ENCODE data around the gene DKK3.

The DKK3 gene

DNA sequence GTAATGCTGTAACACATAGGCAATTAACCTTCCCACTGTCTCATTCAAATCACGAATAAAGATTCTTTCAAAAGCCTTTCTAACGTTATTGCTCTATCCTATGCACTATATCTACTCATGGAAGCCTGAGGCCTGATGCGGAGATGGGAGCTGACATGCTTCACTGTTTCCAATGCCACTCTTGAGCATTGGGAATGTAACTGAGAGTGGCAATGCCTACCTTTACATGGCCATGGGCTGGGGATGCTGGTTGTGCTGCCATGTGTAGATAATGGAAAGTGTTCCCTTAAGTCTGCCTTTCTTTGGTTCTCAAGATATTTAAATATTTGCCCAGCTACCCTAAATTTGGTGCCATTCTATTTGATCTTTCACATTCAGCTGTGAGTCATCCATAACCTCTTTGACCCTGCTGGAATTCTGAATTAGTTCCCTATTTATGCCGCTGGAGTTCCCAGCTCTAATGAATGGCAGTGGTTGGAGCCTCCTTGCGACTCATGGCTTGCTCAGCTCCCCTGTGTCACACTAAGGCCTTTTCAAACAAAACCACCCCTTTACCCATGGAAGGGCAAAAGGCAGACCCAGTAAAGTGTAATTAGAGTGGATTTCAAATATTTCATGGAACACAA, 21.4 kb upstream of the DKK3 start:
- DNase-seq (ENCODE audit: low read depth), result no peak

DNA sequence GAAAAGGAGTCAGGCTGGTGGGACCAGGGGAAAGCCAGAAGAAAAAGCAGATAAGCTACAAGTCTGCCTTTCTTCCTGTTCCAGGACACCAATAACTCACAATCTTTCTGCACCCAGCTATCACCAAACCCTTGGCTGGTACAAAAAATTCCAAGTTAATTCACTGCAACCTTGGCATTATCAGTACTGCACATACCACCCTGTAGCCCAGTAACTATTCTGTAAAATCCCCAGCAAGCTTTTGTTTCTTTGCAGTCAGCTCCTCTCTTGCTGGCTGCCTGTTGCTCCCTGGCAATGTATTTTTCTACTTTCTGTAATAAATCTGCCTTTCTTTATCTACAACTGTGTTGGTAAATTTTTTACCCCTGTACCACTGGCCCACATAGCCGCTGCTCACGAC, 20.7 kb upstream of the DKK3 start:
- DNase-seq (ENCODE audit: low read depth), result no peak

DNA sequence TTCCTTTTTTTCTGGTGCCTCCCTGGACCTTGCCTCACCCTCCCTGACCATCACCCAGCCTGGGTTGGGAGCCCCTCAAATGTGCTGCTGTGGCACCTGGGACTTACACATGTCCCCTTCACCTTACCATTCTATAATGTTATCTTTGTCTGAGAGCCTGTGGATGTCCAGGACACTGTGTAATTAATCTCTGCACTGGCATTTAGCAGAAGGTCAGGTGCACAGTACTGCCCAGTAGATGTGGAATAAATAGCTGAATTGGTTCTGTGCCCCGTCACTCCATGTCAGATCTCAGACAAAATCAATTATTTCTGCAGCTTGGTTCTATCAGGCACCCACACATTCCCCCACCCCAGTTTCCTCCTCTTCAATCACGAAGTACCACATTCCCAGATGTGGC, 19.9 kb upstream of the DKK3 start:
- DNase-seq (ENCODE audit: low read depth), result no peak

DNA sequence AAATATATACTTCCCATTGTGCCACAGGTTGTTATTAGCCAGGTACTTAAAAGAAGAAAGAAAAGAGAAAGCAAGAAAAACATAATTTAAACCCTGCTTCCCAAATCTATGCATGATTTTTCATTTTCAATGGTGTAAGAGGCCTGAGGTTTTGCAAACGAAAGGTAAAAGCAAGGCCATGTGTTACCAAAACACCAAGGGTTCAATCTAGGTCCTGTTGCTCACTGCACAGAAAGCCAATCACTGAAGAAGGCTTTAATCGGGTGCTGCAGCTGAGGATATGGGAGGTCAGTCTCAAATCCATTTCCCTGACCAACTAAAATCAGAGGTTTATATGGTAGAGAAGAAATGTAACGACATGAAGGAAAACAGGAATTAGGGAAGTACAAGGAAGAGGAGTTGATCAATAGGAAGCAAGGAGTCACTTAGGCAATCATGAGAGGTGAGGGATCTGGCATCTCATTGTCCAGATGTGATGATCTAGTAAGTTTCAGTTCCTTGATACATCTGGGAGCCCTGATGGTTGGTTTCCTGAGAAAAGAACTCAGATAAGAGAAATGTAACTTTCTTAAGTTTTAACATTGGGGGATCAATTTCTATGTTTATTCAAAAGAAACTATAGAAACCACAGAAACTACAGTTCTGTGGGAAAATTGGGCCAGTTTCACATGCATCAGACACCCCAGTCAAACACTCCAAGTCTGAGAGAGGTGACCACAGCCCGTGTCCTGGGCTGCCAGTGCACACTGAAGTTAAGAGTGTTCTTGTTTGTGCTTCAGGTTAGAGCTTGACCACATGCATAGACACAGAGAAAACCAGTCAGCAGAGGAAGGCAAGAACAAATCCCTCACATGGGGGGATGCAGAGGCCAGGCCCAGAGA, 18.1 kb upstream of the DKK3 start:
- no peak for DNase-seq (ENCODE audit: low read depth)

DNA sequence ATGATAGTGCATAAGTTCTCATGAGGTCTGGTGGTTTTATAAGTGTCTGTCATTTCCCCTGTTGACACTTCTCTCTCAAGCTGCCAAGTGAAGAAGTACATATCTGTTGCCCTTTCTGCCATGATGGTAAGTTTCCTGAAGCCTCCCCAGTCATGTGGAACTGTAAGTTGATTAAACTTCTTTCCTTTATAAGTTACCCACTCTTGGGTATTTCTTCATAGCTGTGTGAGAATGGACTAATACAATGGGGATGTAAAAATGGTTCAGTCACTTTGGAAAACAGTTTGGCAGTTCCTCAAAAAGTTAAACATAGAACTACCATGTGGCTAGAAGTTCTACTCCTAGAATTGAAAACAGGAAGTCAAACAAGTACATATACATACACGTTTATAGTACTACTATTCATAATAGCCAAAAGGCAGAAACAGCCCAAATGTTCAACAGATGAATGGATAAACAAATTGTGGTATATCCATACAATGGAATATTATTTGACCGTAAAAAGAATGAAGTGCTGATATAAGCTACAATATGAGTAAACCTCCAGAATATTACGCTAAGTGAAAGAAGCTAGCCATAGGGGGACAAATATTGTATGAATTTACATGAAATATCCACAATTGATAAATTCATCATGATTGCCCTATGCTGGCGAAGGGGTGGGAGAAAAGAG, 16.0 kb upstream of the DKK3 start:
- no peak for DNase-seq (ENCODE audit: low read depth)

DNA sequence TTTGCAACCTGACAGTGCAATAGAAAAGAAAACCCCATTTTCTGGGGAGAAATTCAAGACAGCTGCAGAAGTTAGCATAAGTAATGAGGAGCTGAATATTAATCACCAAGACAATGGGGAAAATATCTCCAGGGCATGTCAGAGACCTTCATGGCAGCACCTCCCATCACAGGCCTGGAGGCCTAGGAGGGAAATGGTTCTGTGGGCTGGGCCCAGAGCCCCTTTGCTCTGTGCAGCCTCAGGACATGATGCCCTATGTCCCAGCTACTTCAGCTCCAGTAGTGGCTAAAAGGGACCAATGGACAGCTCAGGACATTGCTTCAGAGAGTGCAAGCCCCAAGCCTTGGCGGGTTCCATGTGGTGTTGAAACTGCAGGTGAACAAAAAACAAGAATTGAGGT, 14.6 kb upstream of the DKK3 start:
- no peak for DNase-seq (ENCODE audit: low read depth)

DNA sequence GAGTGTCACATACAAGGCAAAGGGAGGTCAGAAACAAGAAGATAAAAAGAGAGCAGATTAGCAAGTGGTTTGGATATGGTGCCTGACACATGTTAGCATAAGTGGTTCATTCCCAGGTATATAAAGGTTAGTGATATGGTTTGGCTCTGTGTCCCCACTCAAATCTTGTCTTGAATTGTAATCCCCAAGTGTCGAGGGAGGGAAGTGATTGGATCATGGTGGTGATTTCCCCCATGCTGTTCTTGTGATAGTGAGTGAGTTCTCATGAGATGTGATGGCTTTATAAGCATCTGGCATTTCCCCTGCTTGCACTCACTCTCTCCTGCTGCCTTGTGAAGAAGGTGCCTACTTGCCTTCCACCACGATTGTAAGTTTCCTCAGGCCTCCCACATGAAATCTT, 12.1 kb upstream of the DKK3 start:
- DNase-seq (ENCODE audit: low read depth), result no peak

DNA sequence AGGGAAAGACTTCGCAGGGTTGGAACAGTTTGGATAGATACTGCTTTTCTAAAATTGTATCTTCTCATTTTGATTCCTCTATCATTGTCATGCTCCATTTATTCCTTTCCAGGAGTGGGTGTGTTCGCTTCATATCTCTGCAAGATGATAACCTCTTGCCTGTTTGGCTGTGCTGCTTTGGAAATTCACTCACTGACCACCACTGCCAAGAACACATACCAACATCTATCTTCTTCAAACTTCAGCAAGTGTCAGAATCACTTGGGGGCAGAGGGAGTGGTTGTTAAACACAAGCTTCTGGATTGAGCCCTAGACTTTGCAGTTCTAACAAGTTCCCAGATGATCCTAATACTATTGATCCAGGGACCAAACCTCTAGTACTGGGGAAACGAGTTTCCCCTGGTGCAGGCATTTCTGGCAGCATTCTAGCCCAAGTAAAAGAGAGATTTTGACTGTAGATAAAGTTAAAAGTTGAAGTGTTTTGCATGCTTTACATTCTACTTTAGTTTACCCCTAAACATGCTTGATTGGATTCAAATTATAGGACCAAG, 11.5 kb upstream of the DKK3 start:
- no peak for DNase-seq (ENCODE audit: low read depth)

DNA sequence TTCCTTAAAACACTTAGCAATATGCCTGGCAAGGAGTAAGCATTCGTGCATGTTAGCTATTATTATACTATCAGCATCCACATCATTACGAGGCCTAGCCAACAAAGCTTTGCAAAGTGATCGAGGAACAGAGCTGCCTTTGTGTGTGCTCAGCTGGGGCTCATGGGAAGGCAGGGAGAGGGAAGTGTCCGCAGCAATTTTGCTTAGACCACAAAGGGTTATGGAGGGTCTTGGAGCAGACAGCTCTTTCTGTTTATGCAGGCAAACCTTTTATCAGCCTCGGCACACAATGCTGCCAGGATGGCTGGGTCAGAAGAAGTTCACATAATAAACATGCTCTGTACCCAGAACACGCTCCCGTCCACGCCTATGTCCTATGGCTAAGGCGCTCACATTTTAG, 10.9 kb upstream of the DKK3 start:
- no peak for DNase-seq (ENCODE audit: low read depth)

DNA sequence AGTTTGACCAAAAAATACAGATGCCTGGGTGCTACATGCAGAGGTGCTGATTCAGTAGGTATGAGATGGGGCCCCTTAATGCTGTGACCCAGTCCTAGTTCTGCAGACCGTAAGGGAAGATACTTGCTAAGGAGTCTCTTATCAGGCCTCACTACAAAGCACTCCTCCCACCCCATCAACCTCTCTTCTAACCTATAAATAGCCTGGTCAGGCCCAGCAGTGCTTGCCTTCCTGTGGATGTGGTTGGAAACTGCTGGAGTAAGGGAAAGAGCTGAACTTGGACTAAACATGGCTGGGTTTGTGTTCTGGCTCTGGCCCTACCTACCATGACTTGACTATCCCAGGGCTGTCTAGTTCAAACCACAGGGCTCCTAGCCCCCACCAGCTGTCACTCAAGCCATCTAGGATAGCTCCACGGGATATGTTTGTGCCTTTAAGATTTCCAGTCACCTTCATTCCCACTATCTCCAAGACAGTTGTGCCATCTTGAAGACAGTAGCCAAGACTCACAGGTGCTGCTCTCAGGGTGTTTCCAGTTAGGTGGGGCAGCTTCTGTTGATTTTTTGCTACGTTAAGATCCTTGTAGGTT, 9.5 kb upstream of the DKK3 start:
- DNase-seq (ENCODE audit: low read depth), result no peak

DNA sequence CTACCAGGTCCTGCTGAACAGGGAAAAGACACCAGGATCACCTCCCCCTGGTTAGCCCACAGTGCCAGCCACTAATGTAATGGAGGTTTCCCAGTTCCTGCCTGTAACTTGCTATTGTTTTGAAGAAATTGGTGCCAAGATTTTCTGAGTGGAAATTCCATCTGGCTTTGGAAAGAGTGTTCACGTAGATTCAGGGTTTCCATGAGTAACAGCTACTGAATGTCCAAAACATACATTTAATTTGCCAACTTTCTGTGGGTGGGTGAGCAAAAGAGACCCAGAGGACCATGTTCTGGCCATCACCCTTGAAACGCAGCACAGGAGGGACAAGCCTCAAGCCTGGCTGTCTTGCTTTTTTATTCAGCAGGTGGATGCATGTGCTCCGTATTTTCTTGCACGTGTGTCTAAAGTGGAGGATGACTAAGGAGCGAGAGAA, 8.8 kb upstream of the DKK3 start:
- DNase-seq (ENCODE audit: low read depth), result no peak

DNA sequence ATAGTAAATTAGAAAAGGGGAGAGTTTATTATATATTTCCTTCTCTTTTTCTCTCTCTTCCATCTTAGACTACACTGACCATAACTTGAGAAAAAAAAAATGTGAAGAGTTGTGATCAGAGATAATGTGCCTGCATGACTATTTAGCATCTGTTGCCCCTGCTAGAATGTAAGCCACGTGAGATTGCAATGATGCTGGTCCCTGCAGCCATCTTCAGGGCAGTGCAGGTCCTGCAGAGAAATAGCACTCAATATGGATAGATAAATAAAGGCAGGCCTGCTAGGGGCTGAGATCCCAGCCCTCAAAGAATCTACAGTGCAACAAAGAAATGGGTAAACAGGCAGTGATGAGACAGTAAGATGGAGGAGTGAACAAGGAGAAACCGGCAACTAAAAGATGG, 7.8 kb upstream of the DKK3 start:
- DNase-seq (ENCODE audit: low read depth), result no peak

DNA sequence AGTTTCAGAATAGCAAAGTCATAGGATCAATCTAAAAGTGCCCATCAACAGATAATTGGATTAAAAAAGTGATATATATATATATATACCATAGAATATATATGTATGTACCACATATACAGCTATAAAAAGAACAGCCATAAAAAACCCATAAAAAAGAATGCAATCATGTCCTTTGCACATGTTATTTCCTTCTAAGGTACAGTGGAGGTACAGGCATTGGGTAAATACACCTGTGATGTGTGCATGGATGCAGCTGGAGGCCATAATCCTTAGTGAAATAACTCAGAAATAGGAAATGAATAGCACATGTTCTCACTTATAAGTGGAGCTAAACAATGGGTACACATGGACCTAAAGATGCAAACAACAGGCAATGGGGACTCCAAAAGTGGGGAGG, 7.1 kb upstream of the DKK3 start:
- no peak for DNase-seq (ENCODE audit: low read depth)

DNA sequence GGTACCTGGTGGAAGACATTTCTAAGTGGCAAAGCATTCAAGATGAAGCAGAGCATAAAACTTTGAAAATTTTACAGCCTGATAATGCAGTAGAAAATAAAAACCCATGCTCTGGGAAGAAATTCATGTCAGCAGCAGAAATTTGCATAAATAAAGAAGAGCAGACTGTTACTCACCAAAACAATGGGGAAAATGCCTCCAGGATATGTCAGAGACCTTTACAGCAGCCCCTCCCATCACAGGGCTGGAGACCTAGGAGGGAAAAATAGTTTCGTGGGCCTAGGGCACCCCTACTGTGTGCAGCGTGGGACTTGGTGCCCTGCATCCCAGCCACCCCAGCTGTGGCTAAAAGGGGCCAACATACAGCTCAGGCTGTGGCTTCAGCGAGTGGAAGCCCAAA, 5.4 kb upstream of the DKK3 start:
- no peak for DNase-seq (ENCODE audit: low read depth)

DNA sequence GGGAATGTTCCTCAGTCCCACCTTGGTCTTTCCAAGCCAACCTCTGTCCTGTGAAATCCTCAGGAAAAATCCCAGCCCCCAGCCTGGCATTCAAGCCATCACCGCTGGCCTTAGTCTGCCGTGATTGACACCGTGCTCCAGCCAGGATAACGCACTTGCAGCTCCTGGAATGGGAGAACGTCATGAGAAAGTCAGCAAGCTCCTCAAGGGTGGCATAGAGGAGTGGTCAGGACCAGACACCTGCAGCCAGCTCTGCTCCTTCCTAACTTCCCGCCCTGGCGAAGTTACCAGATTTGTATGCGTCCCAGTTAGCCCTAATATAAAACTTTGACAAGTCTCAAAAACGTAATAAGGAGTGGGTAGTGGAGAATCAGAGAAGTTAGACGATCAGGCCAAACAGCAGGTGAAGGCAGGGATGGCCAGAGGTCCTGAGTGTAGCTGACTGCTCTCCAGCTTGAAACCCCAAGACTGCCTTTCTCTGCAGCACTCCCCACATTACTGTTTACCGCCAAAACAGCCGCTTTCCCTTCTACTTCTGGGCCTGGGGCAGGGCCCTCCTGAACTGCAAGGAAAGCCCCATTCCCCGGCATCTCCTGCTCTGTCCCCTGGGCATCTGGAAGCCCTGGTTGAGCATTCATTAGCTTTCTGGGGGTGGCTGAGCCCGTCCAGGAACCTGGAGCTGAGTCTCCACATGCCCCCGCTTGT, 1.3 kb upstream of the DKK3 start:
- DNase-seq (ENCODE audit: low read depth), result no peak

DNA sequence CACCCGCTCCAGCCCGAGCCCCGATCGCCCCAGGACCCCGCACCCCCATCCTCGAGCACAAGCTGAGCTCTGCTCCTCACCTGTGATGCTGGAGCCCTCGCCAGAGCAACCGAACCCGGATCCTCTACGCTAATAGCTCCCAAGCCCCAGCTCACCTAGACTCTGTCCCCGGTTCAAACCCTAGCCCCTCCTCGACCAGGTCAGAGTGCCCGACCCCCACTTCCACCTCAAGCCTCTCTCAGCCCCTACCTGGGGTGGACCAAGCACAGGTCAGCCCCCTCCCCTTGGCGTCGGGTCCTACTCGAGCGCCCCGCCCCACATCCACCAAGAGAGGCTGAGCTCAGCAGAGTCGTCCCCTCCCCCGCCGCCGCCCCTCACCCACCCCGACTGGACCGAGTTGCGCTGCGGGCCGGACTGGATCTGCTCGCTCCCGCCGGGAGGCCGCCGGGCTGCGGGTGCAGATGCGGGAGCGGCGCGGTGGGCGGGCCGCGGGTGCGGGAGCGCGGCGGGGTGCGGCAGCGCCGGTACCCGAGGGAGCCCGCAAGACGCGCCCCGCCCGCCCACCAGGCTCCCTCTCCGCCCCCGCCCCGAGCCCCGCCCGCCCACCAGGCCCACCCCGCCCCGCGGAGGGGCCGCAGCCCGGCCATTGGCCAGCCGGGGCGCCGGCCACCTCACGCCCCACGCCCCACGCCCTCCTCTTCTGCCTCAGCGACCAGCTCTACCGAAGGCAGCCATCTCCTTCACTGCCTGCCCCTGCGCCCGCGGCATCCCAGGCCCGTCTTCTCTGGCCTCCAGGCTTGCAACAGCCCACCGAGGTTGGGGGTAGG, 577 bp upstream of the DKK3 start:
- DNase-seq (ENCODE audit: low read depth), result no peak

DNA sequence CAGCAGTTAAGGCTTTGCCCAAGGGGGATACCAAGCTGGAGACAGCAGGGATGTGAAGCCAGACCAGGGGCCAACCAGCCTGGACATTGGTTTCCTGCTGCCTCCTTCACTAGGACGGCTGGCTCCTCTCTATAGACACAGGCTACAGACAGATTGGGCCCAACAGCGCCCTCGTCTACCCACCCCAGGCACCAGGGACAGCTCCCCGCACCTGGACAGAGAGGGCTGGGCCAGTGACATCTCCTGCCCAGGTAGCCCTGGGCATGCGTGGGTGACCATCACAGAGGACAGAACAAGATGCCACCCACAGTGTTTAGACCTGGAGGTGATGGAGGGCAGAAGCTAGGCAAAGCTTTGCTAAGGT, 1.2 kb downstream of the DKK3 start:
- no peak for DNase-seq (ENCODE audit: low read depth)

DNA sequence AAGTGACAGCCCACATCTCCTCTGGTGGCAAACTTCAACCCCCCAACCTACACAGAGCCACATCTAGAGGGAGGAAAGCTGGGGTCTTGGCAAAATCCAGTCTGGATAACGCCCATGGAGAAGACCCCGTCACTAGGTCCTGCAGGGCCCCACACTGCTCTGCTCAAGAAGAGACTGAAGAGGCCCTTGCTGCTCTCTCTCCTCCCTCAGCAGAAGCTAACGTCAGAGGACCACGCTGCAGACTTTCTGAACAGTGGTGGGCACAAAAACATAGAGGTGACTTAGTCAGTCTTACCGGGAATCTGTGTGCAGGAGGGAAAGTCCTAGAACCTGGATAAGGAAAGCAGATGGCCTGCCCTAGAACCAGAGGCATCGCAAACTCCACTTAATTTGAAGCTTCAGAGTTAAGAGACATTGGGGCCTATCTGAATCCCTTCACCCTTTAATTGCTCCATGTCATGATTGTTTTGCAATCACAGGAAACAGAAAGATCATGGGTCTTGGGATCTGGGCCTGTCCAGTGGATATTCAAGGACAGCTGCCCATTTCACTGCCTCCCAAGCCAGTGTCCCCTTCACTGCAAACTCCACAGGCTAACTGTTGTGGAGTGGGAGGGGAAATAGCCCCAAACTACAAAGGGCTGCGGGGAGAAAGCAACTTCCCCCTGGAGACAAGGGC, 1.7 kb downstream of the DKK3 start:
- no peak for DNase-seq (ENCODE audit: low read depth)

DNA sequence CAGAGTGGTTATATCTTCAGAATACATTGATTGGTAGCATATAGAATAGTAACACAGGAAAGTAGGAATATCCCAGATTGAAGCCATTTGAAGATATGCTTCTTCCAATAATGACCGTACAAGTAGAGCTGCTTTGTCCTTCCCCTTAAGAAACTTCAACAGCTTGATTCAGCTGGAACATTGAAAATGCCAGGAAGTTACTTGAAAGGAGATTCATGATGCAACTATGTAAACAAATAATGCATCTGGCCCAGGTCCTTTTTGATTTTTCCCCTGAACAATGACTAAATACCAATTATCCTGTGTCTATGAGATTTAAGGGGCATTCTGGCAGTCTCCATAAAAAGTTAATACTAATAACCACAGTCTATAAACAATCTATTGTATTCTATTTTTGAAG, 3.0 kb downstream of the DKK3 start:
- no peak for DNase-seq (ENCODE audit: low read depth)

DNA sequence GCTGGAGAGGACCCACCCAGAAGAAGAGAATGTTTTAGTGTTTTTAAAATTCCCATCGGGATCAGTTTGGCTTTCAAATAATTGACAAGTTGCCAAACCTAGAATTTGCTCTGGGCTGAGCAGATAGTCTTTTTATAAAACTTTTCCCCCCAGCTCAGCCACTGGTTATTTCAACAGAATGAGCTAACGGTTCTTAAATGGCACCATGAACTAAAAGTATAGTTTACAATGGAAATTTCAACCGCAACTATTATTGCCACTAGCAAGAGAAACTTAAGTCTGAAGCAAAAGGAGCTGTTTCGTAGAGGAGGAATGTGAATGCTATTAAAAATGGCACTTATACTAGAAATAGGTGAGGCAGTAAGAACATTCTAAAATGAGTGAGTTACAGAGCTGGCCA, 3.4 kb downstream of the DKK3 start:
- no peak for DNase-seq (ENCODE audit: low read depth)

DNA sequence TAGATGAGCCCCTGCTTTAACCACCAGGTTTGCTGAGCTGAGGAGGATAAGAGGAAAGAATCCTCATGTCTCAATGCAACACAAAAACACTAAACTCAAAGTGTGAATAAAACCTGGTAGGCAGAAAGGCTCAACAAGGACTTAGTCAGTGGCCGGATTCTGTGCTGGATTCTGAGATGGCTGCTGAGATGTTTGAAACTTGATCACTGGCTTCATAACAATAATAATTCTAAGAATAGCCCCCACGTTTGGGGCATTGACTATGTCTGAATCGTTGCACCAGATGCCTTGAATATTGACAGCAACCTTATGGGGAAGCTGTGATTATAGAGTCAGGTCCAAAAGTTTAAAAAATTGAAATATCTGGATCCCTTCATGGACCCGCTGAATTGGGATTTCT, 4.6 kb downstream of the DKK3 start:
- DNase-seq (ENCODE audit: low read depth), result no peak

Measured in stimulated activated CD8-positive, alpha-beta memory T cell treated with anti-CD3 and anti-CD28 coated beads, Interleukin-7, amount 100 ng/mL, for 24 hours (primary cell).